Colonic mucosa (tissue), 4 donors: Measurements from ENCODE around the gene PDZD4. TPM values are rescaled to one million over a fixed set of nuclear protein-coding genes. Genes with fewer than 3 reads are reported as not detected.

Experiments
- DNase-seq: peaks from one replicate; pipeline ENCODE4 v3.0.0-alpha.2; 2020
- H3K27ac ChIP-seq: fragments of 200-600 bp; one replicate; pipeline ENCODE4 v1.8.0; 2021
- H3K27me3 ChIP-seq: fragments of 200-600 bp; one replicate; pipeline ENCODE4 v1.8.0; 2021
- H3K36me3 ChIP-seq: fragments of 200-600 bp; one replicate; pipeline ENCODE4 v1.8.0; 2021
- H3K4me1 ChIP-seq: fragments of 200-600 bp; one replicate; pipeline ENCODE4 v1.8.0; 2021; ENCODE audit warnings: mild to moderate bottlenecking
- H3K4me3 ChIP-seq: fragments of 200-600 bp; one replicate; pipeline ENCODE4 v1.8.0; 2021
- H3K9ac ChIP-seq, 2 donors: one replicate each; pipeline ENCODE4 v1.7.0; 2013; ENCODE audit warnings: control low read depth in 2 of 2, low read depth in 2 of 2, low read length in 2 of 2
- H3K9me3 ChIP-seq: fragments of 200-600 bp; one replicate; pipeline ENCODE4 v1.8.0; 2021
- intact Hi-C: fragments of 100-400 bp; cut with DNase I; formaldehyde crosslinking; loops from one replicate; pipeline ENCODE4 v1.14.1; 2022
- total RNA-seq, 2 donors: library from RNA; stranded (reverse); fragmentation: NEBNext Ultra II Directional in 1 of 2; extraction: Animal tissue kit (Norgen Biotek cat#: 25700) in 1 of 2; gene quantifications; one replicate each; pipeline ENCODE4 v1.2.1, GENCODE V29; 2021
- TF ChIP-seq, protein P1 (sequence below): fragments of 200-600 bp; IDR thresholded peaks from one replicate; pipeline ENCODE4 v1.8.0; 2022; ENCODE audit warnings: antibody characterized with exemption, mild to moderate bottlenecking
- donor health status: healthy.
- donor health status: DM: no; HTN: no; CAD: no.
- donor health status: DM: no; HTN: no; CAD: no.

The PDZD4 gene
- total RNA-seq, 2 donors from 2014 or later: 1.5 to 3.2 TPM

DNA sequence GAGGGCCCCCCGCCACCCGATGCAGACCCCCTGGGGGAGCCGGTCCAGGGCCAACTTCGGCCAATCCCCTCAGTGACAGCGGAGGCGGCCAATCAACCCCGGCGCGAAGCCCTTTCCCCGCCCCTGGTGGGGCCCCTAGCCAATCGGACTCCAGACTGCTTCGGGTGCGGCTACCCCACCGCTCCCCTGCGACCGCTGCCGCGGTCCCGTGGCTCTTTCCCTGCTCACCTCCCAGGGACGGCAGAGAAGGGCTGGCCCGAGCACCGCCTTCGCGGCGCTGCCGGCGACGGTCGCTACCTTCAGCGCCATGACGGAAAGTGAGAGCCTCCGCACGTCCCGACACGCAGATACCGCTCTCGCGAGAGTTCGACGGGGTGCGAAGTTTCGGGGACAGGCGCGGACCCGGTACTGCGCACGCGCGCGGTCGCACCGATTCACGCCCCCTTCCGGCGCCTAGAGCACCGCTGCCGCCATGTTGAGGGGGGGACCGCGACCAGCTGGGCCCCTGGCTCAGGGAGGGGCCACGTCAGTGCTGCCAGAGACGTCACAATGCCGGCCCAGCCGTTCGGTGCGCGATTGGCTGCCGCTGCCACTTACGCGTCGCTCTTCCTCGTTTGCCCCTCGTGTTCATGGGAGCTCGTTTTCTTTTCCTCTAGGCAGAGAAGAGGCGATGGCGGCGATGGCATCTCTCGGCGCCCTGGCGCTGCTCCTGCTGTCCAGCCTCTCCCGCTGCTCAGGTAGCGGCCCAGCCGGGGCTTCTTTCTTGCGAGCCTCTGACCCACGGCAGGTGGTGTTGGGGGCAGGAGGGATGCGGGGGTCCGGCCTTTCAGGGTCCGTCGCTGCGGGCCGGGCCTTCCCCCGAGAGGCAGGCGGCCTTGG lies 36.1 kb downstream of the PDZD4 start, which contains the start of the genes IDH3G and SSR4:
IDH3G (minus strand) TSS at position 358 of the 879 bp plus-strand sequence; CDS start at position 309, 49 bp downstream.
SSR4 (plus strand) TSS at position 651 of the 879 bp plus-strand sequence; CDS start at position 671, 20 bp downstream.
- intact Hi-C loops: no loop called here
- H3K27ac ChIP-seq: peak within 1 kb of the TSS; percentile 90
- H3K36me3 ChIP-seq: peaks cover 4% of the 10 kb centered on the region
- H3K9me3 ChIP-seq: no peaks in the 10 kb centered on the region
- H3K4me3 ChIP-seq: peak within 1 kb of the TSS; percentile 69
- TF ChIP-seq, protein P1, sequence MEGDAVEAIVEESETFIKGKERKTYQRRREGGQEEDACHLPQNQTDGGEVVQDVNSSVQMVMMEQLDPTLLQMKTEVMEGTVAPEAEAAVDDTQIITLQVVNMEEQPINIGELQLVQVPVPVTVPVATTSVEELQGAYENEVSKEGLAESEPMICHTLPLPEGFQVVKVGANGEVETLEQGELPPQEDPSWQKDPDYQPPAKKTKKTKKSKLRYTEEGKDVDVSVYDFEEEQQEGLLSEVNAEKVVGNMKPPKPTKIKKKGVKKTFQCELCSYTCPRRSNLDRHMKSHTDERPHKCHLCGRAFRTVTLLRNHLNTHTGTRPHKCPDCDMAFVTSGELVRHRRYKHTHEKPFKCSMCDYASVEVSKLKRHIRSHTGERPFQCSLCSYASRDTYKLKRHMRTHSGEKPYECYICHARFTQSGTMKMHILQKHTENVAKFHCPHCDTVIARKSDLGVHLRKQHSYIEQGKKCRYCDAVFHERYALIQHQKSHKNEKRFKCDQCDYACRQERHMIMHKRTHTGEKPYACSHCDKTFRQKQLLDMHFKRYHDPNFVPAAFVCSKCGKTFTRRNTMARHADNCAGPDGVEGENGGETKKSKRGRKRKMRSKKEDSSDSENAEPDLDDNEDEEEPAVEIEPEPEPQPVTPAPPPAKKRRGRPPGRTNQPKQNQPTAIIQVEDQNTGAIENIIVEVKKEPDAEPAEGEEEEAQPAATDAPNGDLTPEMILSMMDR: no peak
- H3K27me3 ChIP-seq: no peaks in the 10 kb centered on the region
- H3K4me1 ChIP-seq: peaks cover 6% of the 10 kb centered on the region
- H3K9ac ChIP-seq: peak within 1 kb of the TSS; percentile 55 to 84
- DNase-seq: peak; percentile 89

DNA sequence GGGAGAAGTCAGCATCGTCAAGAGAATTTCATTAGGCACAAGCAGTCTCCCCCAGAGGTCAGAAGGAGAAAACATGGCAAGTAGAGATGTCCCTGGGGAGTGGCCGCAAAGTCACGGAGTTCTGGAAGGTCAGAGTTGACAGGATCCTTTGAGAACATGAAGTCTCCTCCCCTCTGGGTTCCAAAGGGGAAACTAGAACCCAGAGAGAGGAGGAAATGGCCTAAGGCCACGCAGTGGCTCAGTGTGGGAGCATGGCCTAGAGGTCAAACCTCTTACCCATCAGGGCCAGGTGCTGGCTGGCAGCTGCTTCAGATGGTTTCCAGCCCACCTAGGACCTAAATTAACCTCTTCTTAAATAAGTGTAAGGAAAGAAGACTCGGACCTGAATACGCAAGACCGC lies 37.1 kb downstream of the PDZD4 start:
- TF ChIP-seq, protein P1: no peak
- no peaks in the 10 kb centered on the region for H3K9me3 ChIP-seq
- peak overlapping the region; percentile 90 for H3K27ac ChIP-seq
- intact Hi-C loops: no loop called here
- H3K4me1 ChIP-seq: peaks cover 6% of the 10 kb centered on the region
- peak; percentile 30 for DNase-seq
- peak overlapping the region; percentile 69 for H3K4me3 ChIP-seq
- peaks cover 3% of the 10 kb centered on the region for H3K36me3 ChIP-seq
- peak overlapping the region; percentile 55 to 73 for H3K9ac ChIP-seq
- no peaks in the 10 kb centered on the region for H3K27me3 ChIP-seq

DNA sequence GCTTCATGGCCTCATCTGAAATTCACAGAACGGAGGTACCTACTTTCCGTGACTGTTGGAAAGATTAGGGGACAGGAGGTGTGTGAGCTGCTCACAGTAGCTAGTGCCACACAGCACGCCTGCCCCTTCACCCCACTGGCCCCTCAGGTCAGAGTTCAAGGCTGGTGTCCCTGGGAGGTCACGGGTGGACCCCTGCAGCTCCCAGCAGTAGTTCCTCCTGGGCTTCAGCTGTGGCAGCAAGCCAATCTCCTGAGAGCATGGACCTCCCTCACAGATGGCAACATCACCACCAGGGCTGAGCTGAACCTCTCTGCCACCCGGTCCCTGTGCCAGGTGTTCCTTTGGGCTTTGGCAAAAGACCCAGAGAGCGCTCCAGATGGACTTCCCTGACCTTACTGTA lies 38.0 kb downstream of the PDZD4 start:
- no peak overlapping the region for H3K4me3 ChIP-seq
- DNase-seq: no peak
- no peak overlapping the region for H3K27ac ChIP-seq
- H3K9ac ChIP-seq: peak overlapping the region in 1 of 2 donors; percentile 55
- intact Hi-C loops: no loop called here
- TF ChIP-seq, protein P1: no peak
- peaks cover 6% of the 10 kb centered on the region for H3K4me1 ChIP-seq
- no peaks in the 10 kb centered on the region for H3K36me3 ChIP-seq
- no peaks in the 10 kb centered on the region for H3K9me3 ChIP-seq
- no peaks in the 10 kb centered on the region for H3K27me3 ChIP-seq

DNA sequence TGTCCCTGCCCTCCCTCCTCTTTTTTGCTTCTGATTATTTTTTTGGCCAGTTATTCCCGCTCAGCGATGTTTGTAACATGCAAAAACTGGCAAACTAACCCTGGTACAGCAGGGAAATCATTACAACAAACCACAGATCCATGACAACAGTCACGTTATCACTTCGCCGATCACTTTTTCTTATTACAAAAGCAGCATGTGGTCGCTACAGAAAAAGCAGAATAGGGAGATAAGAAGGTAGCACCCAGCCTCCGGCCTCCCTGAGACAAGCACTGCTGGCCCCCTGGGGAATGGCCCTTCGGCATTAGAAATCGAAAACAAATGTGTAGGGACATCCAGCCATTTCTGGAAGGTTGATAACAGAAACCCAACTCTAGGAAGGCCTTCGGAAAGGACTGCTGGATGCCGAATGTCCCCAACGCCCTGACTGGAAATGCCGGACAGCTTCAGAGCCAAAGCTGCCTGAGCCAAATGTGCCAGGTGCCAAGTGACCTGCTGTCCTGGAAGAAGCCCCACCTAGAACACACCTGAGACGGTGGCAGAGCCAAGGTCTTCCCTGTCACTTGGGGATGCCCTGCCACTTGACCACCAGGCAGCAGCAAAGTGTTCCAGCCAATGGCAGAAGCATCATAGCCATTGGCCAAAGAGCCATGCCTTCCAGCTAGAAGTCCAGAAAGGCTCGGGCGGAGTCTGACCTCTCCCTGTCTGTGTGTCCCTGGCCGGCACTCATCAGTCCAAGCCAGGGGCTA lies 39.1 kb downstream of the PDZD4 start:
- Histone ChIP-seq H3K27ac (no peak overlapping the region), H3K9me3 (no peaks in the 10 kb centered on the region), H3K27me3 (no peaks in the 10 kb centered on the region), H3K36me3 (no peaks in the 10 kb centered on the region), H3K4me1 (peaks cover 6% of the 10 kb centered on the region), H3K4me3 (no peak overlapping the region), H3K9ac (peak overlapping the region in 1 of 2 donors; percentile 12)
- intact Hi-C loops: no loop called here
- no peak for DNase-seq
- TF ChIP-seq, protein P1: no peak

DNA sequence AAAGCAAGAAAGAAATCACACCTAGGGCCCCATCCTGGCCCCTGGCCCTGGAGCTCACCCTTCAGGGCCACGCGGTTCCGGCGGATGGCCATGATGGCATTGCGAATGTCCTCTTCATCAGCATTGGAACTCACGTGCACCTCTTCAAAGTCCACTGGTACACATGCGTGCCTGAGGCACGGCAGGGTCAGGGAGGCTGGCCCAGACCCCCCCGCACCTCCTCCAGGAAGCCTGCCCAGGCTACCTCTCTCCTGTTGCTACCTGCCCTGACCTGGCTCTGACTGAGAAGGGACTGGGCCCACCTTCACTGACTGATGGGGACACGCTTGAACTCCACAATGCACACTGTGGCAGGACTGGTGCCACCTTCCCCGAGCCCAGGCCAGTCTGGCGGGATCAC lies 40.7 kb downstream of the PDZD4 start:
- Histone ChIP-seq H3K9me3 (no peaks in the 10 kb centered on the region), H3K4me1 (peaks cover 6% of the 10 kb centered on the region), H3K27me3 (no peaks in the 10 kb centered on the region), H3K36me3 (no peaks in the 10 kb centered on the region), H3K27ac (no peak overlapping the region), H3K9ac (no peak overlapping the region), H3K4me3 (no peak overlapping the region)
- intact Hi-C loops: no loop called here
- TF ChIP-seq, protein P1: no peak
- no peak for DNase-seq
